HG02588 (cell line): ENCODE results near the gene WNT3A.
A peak's percentile ranks its signal among the peaks of the same experiment; 100 is the strongest.

Source experiments
- ATAC-seq: cut with Tn5 transposase; IDR thresholded peaks from one replicate; pipeline ENCODE4 v1.9.1; 2021; ENCODE audit warnings: mild to moderate bottlenecking, moderate library complexity; ENCODE audit not compliant: unreplicated experiment

The WNT3A gene

DNA sequence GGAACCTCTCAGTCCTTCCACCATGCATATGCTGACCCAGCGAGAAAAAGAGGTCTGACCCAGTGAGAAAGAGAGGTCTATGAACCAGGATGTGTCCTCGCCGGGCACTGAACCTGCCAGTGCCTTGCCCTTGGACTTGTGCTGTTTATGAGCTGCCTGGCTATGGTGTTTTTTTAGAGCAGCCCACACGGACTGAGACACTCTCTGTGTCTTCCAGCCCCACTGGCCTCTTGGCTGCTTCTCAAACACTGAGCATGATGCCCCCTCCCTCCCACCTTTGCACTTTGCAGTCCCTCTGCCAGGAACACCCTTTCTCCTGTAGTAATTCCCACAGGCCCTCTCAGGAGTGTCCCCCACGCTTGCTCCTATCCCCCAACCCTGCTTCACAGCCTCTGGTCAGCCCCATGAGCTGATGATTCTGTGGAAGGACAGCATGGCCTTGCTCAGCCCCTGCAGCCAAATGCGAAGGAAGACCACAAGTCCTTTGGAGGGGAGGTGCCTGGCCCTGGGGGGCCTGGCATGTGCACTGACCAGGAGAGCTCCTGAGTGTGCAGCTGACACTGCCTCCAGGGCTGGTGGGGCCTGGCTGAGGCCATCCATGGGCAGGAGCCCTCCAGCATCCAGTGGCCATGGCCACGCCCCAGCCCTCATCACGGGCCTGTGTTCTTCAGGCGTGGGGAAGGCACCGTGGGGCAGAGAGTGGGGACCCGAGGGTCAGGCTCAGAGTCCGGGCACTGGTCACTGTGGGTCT lies 23.8 kb downstream of the WNT3A start:
- ATAC-seq = no peak

DNA sequence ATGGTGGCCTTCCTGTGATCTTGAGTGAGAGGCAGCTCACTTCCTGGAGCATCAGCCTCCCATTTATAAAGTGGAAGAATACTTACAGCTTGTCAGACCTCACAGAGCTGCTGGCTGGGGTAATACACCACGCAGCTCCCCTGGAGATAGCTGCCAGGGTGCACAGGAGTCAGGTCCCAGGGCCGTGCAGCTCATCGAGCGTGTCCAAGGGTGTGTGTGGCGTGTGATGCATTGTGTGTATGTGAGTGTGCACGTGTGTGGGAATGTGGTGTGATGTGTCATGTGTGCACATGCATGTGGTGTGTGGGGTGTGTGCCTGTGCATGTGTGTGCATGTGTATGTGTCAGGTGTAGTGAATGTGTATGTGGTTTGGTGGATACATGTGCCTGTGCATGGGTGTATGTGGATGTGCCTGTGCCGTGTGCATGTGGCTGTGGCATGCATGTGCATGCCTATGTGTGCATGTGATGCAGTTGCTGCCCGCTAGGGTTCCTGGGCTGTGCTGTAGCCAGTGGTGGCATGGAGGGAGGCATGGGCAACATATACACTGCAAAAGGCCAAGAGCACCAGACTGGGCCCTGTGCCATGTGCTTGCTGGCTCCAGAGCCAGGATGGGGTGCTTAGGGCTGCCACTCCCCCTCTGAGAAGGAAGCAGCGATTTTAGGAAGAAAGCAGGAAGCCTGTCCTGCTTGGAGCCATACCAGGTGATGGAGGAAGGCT lies 24.6 kb downstream of the WNT3A start:
- ATAC-seq = no peak

DNA sequence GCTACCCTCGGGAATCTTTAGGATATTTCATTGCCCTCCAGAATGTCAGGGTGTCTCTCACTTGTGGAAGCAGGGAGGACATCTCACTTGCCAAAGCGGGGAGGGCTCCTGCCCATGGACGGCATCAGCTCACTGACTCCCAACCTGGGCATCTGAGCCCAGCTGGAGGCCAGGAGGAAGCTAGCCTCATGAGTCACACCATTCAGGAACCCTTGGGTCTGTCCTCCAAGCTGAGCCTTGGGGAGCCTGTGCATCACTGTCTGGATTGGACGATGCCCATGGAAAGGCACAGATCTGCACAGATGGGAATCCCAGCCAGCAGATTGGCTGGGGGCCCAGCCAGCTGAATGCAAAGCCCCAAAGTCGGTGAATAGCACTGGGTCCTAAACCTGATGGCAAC lies 25.2 kb downstream of the WNT3A start:
- no peak for ATAC-seq

DNA sequence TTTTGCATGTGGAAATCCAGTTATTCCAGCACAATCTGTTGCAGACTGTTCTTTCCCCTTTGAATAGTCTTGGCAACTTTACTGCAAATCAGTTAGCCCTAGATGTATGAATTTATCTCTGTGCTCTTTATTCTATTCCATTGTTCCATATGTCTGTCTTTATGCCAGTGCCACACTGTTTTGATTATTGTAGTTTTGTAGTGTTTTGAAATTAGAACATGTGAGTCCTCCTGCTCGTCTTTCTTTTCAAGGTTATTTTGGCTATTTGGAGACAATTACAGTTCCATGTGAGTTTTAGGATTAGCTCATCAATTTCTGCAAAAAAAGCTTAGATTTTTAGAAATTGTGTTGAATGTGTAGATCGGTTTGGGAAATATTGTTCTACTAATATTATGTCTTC lies 26.6 kb downstream of the WNT3A start:
- no peak for ATAC-seq

DNA sequence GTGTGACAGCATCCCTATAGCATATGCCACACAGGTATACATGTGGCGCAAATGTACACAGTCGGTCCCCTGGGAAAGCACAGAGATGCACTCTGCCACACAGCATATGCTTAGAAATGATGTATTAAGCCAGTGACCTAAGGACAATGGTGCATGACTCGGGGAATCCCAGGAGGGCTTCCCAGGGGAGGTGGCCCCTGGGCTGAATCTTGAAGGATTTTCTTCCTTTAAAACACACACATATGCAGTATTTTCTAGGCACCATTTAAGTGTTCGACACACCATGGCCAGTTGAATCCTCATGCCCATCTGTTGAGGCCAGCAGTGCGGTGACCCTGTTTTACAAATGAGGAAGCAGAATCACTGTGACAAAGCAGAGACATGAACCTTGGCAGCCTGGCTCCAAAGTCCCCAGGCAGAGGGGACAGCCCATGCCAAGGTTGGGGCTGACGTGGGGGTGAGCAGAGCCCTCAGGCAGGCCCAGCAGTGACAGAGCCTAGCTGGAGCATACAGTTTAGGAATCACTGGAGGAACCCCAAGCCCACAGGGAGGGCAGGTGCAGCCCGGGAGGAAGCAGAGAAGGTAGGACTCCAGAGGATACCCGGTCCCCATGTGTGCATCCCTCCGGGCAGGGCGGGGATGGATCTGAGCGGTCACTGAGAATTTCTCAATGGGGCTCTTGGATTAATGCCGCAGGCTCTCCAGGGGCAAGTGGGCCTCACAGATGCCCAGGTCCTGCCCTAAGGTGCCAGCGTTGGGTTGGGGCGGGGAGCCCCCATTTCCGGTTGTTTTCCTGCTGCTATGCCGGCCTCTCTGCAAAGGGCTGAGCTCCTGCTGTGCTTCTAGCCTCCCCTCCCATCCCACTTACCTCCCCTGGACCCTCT lies 28.4 kb downstream of the WNT3A start:
- ATAC-seq = no peak

DNA sequence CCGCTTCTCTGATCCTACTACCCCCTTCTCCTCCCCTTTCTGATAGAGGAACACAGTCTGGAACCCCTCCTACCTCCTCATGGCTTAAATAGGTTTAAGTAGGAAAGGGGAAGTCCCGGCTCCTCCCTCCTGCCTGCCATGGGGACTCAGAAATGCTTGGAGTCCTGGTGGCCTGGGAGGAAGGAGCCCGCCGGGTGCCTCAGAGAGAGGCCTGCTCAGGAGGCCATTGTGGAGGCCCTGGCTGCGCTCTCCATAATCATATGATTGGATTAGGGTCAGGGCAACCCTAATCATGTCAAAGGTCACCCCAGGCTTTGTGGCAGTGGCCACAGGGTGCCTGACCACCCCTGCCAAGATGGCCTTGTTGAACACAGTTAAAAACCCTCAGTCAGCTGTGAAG lies 29.0 kb downstream of the WNT3A start:
- ATAC-seq = no peak

DNA sequence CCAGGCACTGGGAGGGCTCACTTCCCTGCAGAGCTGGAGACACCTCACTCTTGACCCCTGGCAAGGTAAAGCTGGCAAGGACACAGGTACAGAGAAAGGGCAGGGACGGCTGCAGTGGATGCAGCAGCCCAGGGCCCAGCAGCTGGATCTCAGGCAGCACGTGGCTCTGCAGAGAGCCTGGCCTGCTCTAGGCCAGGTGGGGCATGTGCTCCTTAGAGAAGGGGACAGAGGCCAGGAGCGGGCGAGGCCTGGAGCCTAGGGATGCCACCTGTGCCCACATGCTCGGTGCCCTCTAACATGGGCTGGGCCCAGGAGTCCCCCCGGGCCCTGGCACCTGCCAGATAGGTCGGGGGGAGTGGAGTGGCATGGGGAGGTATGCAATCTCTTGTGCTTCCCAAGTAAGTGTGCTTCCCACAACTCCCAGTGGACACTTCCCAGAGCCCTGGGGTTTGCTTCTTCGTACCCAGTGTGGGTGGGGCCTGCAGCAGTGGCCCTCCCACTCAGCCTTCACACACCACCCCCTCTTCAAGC lies 30.0 kb downstream of the WNT3A start:
- no peak for ATAC-seq

DNA sequence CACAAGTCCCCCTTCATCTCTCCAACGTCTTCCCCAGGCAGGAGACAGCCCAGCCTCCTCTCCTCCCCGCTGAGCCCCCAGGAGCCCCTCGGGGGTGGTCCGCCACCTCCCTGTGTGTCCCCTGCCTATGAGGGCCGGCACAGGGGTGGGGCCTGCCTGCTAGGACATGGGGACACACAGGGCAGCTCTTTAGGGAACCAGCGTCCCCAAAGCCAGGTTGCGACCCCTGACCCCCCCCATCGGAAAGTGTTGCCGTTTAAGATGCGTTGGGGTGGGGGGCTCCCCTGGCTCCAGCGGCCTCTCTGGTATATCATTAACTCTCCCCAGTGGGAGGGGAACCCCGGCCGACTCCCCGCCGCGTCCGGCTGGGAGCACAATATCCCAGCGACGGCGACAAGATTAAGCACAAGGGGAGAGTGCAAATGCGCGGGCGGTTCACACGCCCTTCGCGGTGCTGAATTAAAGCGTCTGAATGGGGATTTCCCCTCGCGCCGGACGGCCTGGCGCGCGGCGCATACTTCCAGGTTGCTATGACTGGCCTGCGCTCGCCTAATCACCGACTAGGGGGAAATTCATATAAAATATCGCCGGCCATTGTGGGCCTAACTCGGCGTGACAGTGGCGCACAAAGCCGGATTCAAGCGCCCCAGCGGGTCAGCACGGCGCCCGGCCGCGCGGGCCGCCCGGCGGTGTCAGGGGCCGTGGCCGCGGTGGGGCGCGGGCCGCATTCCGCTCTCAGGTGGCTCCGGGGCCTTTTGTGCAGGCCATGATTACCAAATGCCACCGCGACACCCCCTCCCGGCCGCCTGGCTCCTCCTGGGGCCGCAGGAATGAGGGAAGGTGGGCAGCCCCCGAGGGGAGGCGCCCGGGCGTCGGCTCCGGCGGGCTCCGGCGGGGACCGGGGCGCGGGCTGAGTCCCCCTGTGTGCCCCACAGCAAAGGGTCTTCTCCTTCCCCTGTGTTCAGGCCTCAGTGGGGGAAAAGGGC lies 30.9 kb downstream of the WNT3A start:
- ATAC-seq = peak; percentile 78

DNA sequence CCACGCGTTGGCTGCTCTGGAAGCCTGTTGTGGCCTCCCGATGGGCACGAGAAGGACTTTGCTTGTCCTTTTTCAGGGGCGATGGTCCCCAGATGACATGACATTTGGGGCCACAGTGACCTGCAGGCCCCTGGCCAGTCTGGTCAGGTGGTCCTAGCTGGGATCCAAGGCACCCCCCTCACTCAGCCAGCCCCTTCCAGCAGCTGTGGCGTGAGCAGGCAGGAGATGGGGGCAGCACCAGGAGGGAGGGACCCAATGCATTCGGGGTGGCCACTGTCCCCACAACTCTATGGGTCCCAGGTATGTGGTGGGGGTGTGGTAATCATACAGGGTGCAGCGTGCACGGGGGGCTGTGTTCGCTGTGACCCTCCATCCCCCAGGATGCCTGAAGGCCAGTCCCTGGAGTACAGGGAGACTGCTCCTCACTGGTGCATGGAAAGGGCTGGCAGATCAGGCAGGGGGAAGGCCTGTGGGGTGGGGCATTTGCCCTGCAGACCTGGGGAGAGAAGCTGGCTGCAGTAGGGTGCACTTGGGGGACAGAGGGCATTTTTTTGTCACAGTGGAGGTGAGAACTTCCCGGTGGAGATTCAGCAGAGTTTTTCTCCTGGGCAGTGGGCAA lies 31.7 kb downstream of the WNT3A start:
- no peak for ATAC-seq

DNA sequence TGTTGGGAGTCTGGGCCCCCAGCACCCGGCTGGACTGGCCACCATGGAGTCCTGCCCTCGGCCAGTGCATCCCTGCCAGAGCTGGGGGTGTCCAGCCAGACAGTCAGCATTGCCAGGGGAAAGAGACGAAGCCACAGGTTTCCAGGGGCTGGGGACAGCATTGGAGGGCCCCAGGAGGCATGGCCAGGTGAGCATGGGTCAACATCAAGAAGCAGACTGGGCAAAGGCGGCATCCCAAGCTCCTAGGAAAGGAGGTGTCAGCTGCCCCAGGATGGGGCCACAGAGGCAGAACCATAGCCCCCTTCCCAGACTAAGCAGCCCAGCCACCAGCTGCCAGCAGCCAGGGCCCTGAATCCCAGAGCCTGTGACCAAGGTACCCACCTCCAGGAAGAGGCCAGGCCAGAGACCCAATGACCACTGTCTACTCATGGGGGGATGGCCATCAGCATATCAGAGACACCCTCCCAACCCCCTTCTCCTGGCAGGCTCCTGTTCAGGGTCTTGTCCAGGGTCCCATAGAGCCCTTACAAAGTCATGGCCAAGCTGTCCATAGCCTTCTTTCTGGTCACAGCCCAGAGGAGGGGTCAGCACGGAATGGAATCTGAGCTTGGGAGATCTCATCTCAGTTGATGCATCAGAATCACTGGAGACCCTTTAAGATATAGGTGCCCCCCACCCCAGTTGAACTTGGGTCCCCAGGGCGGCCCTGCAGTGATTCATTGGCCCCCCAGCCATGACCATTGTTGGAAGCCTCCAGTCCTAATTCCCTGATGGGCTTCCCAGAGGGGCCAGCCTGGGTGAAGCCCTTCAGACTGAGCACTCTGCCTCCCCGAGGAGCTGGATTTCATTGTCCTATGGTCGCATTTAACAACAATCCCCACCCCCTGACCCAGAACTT lies 32.5 kb downstream of the WNT3A start:
- ATAC-seq = no peak

DNA sequence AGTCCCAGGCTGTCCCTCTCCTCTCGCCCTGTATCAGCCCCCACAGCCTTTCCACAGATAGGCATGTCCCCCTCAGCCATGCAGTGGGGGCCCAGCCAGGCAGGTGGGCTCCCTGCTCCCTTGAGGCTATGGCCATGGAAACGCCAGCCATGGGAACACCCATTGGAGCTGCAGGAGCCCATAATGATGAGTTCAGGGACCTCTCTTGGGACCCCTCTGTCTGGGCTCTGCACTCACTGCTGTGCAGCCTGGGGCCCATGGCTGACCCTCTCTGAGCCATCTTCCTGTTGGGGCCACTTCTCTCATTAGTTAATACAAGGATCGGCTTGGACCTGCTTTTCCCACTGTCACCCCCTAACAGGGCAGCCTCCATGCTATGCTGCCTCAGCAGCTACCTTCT lies 33.2 kb downstream of the WNT3A start:
- ATAC-seq = no peak

DNA sequence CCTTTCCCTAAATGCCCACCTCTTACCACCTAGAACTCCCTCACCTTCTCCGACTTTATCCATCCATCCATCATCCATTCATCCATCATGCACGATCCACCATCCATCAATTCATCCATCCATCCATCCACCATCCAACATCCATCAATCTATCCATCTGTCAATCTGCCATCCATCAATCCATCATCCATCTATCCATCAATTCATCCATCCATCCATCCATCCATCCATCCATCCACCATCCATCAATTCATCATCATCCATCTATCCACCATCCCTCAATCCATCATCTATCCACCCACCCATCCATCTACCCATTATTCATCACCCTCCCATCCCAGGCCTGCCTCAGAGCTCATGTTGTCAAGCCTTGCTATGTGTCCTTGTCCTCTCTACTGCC lies 34.5 kb downstream of the WNT3A start:
- no peak for ATAC-seq

DNA sequence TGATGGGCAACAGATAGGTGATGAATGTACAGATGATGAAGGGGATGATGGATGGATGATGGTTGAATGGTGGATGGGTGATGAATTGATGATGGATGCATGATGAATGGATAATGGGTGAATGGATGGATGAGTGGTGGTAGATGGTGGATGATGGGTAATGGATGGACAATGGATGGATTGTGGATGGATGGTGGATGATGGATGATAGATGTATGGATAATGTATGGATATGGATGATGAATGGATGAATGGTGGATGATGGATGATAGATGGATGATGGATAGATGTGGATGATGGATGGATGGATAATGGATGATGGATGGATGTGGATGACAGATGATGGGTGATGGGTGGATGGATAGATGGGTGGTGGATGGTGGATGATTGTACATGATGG lies 35.7 kb downstream of the WNT3A start:
- no peak for ATAC-seq

DNA sequence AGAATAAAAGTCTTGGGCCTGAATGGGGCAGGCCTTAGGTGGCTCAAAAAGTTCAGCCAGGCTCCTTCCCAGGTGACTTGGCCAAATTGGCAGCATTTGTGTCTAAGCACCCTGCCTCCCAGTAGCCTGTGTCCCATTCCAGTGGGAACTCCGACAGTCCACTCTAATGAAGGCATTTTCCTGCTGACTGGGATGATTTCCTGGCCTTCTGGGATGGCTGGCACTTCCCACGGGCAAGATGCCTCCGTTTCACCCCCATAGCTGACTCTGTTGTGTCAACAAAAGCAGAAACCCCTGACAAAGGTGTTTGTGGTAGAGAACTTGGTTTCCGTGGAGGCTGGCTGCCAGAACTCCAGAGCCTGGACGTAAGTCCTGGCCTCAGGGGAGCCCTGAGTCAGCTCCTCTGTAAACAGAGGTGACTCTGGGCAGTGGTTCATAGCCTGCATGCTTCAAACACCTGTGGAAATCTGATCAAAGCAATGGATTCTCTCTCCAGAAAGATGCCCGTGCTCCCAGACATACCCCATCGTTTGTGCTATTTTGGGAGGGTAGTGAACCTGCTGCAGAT lies 36.6 kb downstream of the WNT3A start:
- ATAC-seq = no peak

DNA sequence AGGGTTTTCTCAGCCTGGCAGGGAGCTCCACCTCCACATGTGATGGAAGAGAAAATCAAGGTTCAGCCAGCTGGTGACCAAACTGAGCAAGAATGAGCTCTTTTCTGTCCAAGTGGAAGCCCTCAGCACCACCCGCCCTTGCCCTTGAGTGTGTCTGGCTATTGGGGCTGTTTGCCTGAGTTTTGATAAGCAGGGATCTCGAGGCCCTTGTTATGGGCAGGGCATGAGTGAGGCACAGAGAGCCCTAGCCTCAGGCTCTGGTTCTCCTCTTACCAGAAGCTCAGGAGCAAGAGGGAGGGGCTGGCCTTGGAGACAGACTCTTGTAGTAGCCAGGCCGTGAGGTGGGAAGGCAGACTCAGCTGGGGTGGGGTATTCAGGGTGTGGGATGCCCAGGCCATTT lies 38.2 kb downstream of the WNT3A start:
- ATAC-seq = no peak

DNA sequence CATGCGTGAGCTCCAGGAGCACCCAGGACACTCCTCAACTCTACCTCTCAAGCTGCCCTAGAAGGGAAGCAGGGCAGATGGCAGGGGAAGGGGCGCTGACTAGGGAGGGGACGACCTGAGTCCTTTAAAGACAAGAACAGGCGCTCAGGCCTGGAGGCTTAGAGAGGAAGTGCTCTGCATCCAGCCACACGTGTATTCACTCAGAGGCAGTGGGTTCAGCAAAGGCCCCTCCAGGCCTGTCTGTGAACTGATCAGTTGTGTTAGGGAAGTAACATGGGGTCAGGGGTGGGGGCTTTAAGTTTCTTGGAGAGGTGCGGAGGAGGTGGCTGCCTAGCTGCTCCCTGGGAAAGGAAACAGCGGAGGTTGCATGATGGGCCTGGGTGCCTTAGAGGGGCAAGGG lies 38.6 kb downstream of the WNT3A start:
- no peak for ATAC-seq

DNA sequence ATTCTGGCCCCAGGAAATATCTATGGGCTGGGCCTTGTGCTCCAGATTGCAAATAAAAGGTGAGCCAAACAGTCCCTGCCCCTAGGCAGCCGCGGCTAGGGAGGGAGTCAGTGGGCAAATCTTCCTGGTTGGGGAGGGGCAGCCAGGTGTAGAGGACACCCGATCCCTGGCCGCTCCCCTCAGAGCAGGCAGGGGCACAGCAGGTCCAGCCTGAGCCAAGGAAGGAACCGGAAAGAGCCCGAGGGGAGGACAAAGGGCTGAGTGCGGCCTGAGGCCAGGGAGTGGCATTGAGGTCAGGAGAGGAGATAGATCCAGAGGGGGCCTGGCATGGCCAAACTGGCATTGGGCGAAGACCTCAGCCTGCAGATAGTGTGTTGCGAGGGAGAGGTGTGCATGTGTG lies 39.1 kb downstream of the WNT3A start:
- ATAC-seq = no peak

DNA sequence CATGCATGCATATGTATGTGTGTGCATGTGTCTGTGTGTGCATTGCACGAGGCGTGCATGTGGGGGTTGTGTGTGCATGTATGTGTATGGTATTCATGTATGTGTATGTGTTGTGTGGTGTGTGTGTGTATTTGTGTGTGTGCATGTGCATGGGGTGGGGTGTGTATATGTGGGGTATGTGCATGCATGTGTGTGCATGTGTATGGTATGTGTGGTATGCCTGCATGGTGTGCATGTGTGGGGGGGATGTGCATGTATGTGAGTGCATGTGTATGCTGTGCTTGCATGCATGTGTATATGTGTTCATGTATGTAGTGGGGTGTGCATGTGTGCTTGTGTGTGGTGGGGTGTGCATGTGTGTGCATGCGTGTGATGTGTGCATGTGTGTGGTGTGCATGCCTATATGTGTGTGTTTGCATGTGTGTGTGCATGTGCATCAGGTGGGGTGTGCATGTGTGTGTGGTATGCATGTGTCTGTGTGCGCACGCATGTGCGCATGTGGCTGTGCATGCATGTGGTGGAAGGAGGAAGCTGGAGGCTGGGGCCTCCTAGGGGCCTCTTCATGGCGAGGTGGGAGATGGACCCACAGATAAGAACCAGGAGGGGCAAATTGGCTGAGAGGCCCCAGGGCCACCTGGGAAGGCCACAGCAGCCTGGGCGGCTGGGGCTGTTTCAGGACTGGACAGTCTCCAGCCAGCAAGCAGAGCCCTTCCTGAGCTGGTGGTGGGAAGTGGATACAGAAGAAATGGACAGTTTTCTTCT lies 39.8 kb downstream of the WNT3A start:
- ATAC-seq = no peak
